GM10847 (cell line): Measurements from ENCODE around the gene TRAPPC6A.

Experiments
- POLR2A ChIP-seq: IDR thresholded peaks from 2 replicates; pipeline ENCODE4 v1.6.1; 2011; ENCODE audit not compliant: insufficient read length; ENCODE audit errors: extremely low read depth

The TRAPPC6A gene

GRCh38 chr19:45150180-45150579 is 27.9 kb downstream of the TRAPPC6A start:
- no peak for TF ChIP-seq POLR2A

- TF ChIP-seq POLR2A = no peak
These were observed 28.9 kb downstream of the TRAPPC6A start for GRCh38 chr19:45149129-45149528.

GRCh38 chr19:45147835-45148676 is 30.0 kb downstream of the TRAPPC6A start:
- no peak for TF ChIP-seq POLR2A

- TF ChIP-seq POLR2A = no peak
These were observed 31.3 kb downstream of the TRAPPC6A start for GRCh38 chr19:45146741-45147205.

GRCh38 chr19:45146251-45146650 is 31.8 kb downstream of the TRAPPC6A start:
- TF ChIP-seq POLR2A = no peak

GRCh38 chr19:45145270-45146189 is 32.5 kb downstream of the TRAPPC6A start:
- TF ChIP-seq POLR2A = no peak

- TF ChIP-seq POLR2A = no peak
These were observed 33.4 kb downstream of the TRAPPC6A start for GRCh38 chr19:45144431-45145269.

- TF ChIP-seq POLR2A = no peak
These were observed 35.3 kb downstream of the TRAPPC6A start for GRCh38 chr19:45142726-45143110.

- no peak for TF ChIP-seq POLR2A
These were observed 35.9 kb downstream of the TRAPPC6A start for GRCh38 chr19:45142016-45142725.

- no peak for TF ChIP-seq POLR2A
These were observed 36.7 kb downstream of the TRAPPC6A start for GRCh38 chr19:45141203-45141900.

- TF ChIP-seq POLR2A = no peak
These were observed 37.5 kb downstream of the TRAPPC6A start for GRCh38 chr19:45140533-45140932.

GRCh38 chr19:45140144-45140503 is 37.9 kb downstream of the TRAPPC6A start:
- no peak for TF ChIP-seq POLR2A

GRCh38 chr19:45139286-45140143 is 38.5 kb downstream of the TRAPPC6A start:
- no peak for TF ChIP-seq POLR2A
